Measurements from ENCODE around the gene SLC6A13. TPM values are rescaled to one million over a fixed set of nuclear protein-coding genes. Genes with fewer than 3 reads are reported as not detected.
A peak's percentile ranks its signal among the peaks of the same experiment; 100 is the strongest.

Gene SLC6A13
- total and polyA plus RNA-seq, 2 of the 13 experiments (the other 11 are each of a cell fraction or from before 2014, with no cell fraction given) = 0.05 to 0.15 TPM

- peak; percentile 94; the same call in 1 of the 2 replicates for TF ChIP-seq ZBTB4 (CRISPR knock-in tag; IDR thresholded peaks at IDR 0.05; ENCODE audit: borderline replicate concordance)
- peak; percentile 73; the same call in 1 of the 2 replicates for TF ChIP-seq ZNF343 (CRISPR knock-in tag; IDR thresholded peaks at IDR 0.05)
- peak; percentile 23; the same call in 1 of the 2 replicates for TF ChIP-seq MAFF (IDR thresholded peaks at IDR 0.05; ENCODE audit: low read depth, low read length)
- no peak for TF ChIP-seq ZBTB1 (CRISPR knock-in tag; IDR thresholded peaks at IDR 0.05; ENCODE audit: borderline replicate concordance)
- no peak for TF ChIP-seq NFIB (CRISPR knock-in tag; IDR thresholded peaks at IDR 0.05; ENCODE audit: borderline replicate concordance)
- TF ChIP-seq PPARG (CRISPR knock-in tag; conservative IDR thresholded peaks at IDR 0.05) = peak; percentile 96
- TF ChIP-seq ZNF687 (CRISPR knock-in tag; IDR thresholded peaks at IDR 0.05) = peak; percentile 90
- TF ChIP-seq NR1H2 (CRISPR knock-in tag; IDR thresholded peaks at IDR 0.05; ENCODE audit: borderline replicate concordance, low read depth) = peak; percentile 77; the same call in 1 of the 2 replicates
- TF ChIP-seq GATAD2A (CRISPR knock-in tag; IDR thresholded peaks at IDR 0.05) = peak; percentile 97
- no peak for TF ChIP-seq ATM (IDR thresholded peaks at IDR 0.05; ENCODE audit: borderline replicate concordance)
- no peak for TF ChIP-seq ZNF33A (CRISPR knock-in tag; IDR thresholded peaks at IDR 0.05; ENCODE audit: borderline replicate concordance)
- peak; percentile 92 for TF ChIP-seq TGIF2 (CRISPR knock-in tag; IDR thresholded peaks at IDR 0.05)
- TF ChIP-seq ZNF101 (CRISPR knock-in tag; IDR thresholded peaks at IDR 0.05; ENCODE audit: borderline replicate concordance, low read depth) = 0 out of 2 replicates have a peak, but pooled peaks have one; percentile 83
- 0 out of 2 replicates have a peak, but pooled peaks have one; percentile 80 for TF ChIP-seq WIZ (CRISPR knock-in tag; IDR thresholded peaks at IDR 0.05)
- TF ChIP-seq KAT2B (IDR thresholded peaks at IDR 0.05; ENCODE audit: borderline replicate concordance, low read depth, low read length) = peak; percentile 80
- TF ChIP-seq ZFX (CRISPR knock-in tag; IDR thresholded peaks at IDR 0.05; ENCODE audit: low read depth) = peak; percentile 75
- peak; percentile 92 for TF ChIP-seq CREM (IDR thresholded peaks at IDR 0.05)
- no peak for TF ChIP-seq CREM (CRISPR knock-in tag; IDR thresholded peaks at IDR 0.05)
- peak; percentile 99 for TF ChIP-seq NCOR1 (IDR thresholded peaks at IDR 0.05; ENCODE audit: borderline replicate concordance, low read length)
- TF ChIP-seq ZNF792 (CRISPR knock-in tag; IDR thresholded peaks at IDR 0.05) = peak; percentile 74; the same call in 1 of the 2 replicates
- peak; percentile 80; the same call in 1 of the 2 replicates for TF ChIP-seq ATF7-NPFF (CRISPR knock-in tag; IDR thresholded peaks at IDR 0.05; ENCODE audit: low read depth)
- no peak for TF ChIP-seq ZNF576 (CRISPR knock-in tag; IDR thresholded peaks at IDR 0.05)
- peak; percentile 78; the same call in 1 of the 2 replicates for TF ChIP-seq TSC22D2 (CRISPR knock-in tag; IDR thresholded peaks at IDR 0.05; ENCODE audit: borderline replicate concordance)
Measured at GRCh38 chr12:210277-211141, 52.1 kb downstream of the SLC6A13 start (continued).
